HG03469 (cell line): ENCODE measurements around the gene CEP70.
A peak's percentile ranks its signal among the peaks of the same experiment; 100 is the strongest.
"Not testable (repeated sequence)": the region's sequence is repeated elsewhere in the genome, so short reads cannot be mapped to it uniquely, and the experiment has no call there.

ENCODE experiments used
- ATAC-seq: cut with Tn5 transposase; IDR thresholded peaks from one replicate; pipeline ENCODE4 v1.9.1; 2021; ENCODE audit warnings: mild to moderate bottlenecking, moderate library complexity, moderate number of reproducible peaks; ENCODE audit not compliant: unreplicated experiment

Gene CEP70

DNA sequence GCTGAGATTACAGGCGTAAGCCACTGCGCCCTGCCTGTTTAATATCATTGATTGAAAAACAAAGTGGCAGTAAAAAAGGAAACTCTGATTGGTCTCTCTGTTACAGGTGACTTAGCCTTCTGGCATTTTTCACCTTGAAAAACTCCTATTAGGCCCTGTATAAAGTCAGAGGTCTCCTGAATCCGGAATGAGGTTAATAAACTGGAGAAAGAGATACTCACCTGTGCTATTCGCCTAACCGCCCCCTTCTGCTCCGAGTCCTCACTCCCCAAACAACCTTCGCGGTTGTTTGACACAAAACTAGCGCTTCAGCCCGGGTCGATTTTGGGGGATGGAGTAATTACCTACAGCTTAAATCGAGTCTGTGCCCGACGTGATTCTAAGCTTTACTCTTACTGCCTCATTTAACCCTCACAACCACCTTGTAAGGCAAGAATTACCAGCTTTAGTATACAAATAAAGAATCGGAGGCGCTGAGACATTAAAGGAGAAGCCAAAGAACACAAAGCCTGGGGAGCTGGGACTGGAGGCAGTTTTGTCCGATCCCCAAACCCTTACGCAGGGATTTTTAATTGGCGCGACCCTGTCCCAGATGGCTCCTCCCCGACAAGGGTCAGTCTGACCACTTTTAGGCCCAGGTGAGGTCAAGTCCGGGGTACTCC is 441 bp downstream of the CEP70 start:
- no peak for ATAC-seq

DNA sequence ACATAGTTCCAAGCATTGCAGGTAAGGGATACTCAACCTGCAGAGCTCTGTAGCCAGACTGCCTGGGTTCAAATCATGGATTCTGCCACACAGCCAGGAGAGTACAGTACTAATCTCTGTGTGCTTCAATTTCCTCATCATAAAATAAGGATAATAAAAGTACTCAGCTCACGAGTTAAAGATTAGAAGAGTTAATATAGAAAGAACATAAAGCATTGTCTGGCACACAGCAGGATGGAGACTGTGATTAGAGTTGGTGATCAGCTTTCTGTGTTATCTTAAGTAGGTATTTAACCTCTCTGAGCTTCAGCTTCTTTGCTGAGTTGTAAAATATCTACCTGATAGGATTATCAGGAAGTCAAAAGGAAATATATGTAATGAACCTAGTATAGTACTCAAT is 2.7 kb downstream of the CEP70 start:
- no peak for ATAC-seq

DNA sequence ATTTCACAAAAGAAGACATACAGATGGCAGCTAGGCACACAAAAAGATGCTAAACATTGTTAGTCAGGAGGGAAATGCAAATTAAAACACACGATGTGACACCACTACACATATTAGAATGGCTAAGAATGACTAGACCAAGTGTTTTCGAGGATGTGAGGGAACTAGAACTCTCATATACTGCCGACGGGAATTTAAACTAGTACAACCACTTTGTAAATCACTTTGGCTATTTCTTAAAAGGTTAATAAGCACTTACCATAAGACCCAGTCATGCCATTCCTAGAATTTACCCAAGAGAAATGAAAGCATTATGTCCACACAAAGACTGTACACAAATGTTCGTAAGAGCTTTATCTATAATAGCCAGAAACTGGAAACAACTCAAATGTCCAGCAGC is 5.6 kb downstream of the CEP70 start:
- ATAC-seq: no peak

DNA sequence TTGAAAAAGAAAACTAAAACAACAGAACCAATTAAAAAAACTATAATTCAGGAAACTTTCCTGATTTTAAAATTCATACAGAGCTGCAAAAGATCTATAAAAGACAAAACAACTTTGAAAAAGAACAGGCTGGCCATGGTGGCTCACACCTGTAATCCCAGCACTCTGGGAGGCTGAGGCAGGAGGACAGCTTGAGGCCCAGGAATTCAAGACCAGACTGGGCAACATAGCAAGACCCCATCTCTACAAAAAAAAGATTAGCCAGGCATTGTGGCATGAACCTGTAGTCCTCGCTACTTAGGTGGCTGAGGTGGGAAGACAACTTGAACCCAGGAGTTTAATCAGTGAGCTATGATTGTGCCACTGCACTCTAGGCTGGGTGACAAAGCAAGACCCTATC is 6.7 kb downstream of the CEP70 start:
- ATAC-seq: no peak

DNA sequence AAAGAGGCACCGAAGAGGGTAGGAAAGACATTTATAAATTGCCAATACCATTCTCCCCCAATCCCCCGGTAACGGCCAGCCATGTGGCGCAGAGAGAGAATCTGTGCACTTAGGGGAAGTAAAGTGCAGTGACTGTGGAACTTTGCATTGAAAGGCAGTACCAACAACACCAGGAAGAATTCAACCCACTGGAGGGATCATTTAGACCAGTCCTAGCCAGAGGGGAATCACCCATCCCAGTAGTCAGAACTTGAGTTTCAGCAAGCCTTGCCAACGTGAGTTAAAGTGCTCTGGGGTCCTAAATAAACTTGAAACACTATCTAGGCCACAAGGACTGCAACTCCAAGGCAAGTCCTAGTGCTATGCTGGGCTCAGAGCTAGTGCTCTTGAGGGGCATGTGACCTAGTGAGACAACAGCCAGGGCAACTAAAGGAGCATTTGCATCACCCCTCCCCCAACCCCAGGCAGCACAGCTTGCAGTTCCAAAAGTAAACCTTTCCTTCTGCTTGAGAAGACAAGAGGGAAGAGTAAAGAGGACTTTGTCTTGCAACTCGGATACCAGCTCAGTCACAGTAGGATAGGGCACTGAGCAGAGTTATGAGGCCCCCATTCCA is 15.0 kb downstream of the CEP70 start:
- ATAC-seq: no peak

DNA sequence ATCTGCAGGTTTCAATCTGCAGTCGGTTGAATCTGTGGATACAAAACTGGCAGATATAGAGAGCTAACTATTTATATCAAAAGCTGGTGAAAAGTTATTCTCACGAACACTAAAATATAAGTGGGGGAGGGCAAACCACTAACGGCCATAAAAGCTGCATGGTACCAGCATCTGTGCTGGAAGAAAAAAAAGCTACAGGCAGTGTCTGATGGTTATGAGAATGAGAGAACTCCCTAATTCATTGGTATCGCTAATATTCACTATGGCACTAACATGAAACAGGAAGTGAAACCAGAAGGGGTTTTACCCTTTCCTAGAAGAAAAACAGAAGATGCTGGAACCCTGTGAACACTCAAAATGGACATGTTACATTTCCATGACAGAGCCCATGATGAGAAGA is 15.9 kb downstream of the CEP70 start:
- peak; percentile 88 for ATAC-seq

DNA sequence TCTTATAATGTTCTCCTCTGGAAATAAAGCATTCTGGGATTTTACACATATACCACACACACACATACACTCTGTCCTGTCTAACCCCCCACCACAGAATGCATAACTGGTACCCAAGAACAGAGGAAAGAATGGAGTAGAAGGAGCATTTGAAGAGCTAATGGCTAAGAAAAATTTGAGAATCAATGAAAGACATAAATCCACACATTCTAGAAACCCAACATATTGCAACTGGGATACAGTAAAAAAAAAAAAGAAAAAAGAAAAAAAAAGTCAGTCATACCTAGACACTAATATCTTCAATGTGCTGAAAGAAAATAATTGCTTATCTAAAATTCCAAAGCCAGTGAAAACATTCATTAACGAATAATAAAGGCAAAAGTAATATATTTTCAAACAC is 20.9 kb downstream of the CEP70 start:
- ATAC-seq: no peak

DNA sequence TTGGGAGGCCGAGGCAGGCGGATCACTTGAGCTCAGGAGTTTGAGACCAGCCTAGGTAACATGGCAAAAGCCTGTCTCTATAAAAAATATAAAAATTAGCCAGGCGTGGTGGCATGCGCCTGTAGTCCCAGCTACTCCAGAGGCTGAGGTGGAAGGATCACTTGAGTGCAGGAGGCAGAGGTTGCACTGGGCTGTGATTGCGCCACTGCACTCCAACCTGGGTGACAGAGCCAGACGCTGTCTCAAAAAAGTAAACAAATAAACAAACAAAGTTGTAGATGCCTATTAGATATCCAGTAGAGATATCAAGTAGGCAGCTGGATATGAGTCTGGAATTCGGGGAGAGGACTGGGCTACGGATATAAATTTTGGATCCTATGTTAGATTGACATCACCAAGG is 24.4 kb downstream of the CEP70 start:
- ATAC-seq: not testable (repeated sequence)

DNA sequence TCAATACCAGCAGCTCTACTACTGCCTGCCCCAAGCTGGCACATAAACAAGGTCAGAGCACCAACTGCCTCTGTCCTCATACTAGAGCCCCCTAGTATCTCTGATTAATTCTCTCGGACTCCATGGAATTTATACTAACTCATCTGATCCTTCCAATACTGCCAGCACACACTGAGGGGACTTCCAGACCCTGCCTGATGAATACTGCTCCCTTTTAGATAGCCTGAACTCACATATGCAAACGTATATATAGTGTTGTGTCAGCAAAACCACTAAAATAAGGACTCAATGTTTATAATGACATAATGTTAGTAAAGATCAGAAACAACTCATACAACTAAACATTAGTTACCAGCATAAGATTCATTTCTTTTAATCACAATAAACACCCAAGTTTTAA is 25.0 kb downstream of the CEP70 start:
- no peak for ATAC-seq

DNA sequence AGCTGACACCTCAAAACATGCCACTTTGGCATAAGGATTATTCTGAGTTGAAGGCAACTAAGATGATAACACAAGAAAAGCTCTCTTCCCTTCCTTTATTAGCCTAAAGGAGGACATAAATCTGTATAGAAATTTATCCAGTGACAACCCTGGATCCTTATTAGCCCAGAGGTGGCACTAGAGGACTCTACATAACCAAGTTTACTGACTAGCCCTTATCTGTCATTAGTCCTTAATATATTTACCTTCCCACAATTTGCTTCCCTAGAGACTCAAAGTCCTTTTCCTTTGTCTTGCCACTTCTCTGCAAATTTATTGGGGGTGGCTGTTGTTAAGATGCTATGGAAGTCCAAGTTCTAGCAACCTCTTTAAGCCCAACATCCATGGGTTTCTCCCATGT is 26.7 kb downstream of the CEP70 start:
- no peak for ATAC-seq

DNA sequence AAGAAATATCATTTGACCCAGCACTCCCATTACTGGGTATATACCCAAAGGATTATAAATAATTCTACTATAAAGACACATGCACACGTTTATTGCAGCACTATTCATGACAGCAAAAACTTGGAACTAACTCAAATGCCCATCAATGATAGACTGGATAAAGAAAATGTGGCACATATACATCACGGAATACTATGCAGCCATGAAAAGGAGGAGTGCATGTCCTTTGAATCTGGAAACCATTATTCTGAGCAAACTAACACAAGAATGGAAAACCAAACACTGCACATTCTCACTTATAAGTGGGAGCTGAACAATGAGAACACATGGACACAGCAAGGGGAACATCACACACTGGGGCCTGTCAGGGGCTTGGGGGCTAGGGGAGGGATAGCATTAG is 27.8 kb downstream of the CEP70 start:
- not testable (repeated sequence) for ATAC-seq

DNA sequence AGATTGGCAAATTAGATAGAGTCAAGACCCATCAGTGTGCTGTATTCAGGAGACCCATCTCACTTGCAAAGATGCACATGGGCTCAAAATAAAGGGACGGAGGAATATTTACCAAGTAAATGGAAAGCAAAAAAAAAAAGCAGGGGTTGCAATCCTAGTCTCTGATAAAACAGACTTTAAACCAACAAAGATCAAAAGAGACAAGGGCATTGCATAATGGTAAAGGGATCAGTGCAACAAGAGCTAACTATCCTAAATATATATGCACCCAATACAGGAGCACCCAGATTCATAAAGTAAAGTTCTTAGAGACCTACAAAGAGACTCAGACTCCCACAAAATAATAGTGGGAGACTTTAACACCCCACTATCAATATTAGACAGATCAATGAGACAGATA is 31.2 kb downstream of the CEP70 start:
- ATAC-seq: not testable (repeated sequence)

DNA sequence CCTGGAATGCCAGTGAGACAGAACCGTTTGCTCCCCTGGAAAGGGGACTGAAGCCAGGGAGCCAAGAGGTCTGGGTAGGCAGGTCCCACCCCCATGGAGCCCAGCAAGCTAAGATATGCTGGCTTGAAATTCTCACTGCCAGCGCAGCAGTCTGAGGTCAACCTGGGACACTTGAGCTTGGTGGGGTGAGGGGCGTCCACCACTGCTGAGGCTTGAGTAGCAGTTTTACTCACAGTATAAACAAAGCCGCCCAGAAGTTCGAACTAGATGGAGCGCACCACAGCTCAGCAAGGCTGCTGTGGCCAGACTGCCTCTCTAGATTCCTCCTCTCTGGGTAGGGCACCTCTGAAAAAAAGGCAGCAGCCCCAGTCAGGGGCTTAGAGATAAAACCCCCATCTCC is 33.6 kb downstream of the CEP70 start:
- ATAC-seq: no peak

DNA sequence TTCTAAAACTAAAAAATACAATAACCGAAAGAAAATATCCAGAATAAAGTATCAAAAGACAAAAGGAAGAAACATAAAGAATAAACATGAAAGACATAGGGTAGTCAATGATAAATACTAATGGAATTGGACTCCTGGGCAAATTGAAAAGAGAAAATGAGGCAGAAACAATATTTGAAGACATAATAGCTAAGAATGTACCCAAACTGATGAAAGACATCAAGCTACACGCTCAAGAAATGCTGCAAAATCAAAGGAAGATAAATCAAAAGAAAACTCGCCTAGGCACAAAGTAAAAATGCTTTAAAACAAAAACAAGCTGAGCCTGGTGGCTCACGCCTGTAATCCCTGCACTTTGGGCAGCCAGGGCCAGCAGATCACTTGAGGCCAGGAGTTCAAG is 34.9 kb downstream of the CEP70 start:
- no peak for ATAC-seq

DNA sequence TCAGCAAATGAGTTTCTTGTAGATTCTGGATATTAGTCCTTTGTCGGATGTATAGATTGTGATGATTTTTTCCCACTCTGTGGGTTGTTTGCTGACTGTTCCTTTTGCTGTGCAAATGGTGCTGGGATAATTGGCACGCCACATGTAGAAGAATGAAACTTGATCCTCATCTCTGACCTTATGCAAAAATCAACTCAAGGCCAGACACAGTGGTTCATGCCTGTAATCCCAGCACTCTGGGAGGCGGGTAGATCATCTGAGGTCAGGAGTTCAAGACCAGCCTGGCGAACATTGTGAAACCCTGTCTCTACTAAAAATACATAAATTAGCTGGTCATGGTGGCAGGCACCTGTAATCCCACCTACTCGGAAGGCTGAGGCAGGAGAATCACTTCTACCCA is 39.3 kb downstream of the CEP70 start:
- ATAC-seq: not testable (repeated sequence)

DNA sequence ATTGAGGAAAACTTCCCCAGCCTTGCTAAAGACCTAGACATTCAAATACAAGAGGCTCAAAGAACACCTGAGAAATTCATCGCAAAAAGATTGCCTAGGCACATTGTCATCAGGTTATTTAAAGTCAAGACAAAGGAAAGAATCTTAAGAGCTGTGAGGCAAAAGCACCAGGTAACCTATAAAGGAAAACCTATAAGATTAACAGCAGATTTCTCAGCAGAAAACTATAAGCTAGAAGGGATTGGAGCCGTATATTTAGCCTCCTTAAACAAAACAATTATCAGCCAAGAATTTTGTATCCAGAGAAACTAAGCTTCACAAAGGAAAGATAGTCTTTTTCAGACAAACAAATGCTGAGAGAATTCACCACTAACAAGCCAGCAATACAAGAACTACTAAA is 43.1 kb downstream of the CEP70 start:
- not testable (repeated sequence) for ATAC-seq

DNA sequence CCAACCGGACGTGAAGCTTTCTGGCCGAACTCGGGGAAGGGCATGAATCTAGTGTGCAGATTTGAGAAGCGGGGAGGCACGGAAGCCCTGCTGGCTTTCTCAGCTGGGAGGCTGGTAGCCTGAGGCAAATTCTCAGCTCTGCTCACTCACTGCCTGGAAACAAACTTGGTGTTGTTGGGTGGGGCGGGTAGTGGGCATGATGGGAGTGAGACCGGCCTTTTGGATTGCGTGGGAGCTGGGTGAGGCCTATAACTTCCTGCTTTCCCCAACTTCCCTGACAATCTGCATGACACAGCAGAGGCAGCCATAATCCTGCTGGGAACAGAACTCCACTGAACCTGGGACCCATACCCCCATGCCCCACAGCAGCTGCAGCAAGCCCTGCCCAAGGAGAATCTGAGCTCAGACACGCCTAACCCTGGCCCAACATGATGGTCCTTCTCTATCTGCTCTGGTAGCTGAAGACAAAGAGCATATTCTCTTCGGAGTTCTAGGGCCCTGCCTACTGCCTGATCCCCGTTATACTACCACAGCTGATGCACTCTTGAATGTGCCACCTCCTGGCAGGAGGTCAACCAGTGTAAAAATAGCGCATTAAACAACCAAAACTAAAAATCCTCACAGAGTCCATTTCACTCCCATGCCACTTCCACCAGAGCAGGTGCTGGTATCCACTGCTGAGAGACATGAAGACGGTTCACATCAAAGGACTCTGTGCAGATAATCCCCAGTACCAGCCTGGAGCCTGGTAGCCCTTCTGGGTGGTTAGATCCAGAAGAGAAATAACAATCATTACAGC is 44.7 kb downstream of the CEP70 start:
- ATAC-seq: no peak

DNA sequence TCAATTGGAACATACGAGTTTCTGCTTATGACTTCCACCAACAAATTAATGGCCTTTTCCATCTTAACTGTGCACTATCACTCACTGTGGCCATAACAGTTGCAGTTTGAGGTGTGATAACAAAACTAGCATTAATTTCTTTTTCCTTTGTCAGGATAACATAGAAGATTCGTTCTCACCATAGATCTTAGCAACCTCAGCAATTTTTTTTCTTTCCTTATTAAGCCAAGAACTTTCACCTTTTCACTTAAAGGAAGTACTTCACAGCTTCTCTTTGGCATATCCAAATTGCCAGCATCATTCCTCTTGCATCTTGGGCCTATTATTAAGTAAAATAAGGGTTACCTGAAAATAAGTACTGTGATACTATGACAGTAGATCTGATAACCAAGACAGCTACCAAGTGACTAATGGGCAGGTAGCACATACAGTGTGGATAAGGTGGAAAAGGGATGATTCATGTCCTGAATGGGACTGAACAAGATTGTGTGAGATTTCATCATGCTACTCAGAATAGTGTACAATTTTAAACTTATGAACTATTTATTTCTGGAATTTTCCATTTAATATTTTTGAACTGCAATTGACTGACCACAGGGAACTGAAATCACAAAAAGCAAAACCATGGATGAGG is 46.6 kb downstream of the CEP70 start:
- no peak for ATAC-seq

DNA sequence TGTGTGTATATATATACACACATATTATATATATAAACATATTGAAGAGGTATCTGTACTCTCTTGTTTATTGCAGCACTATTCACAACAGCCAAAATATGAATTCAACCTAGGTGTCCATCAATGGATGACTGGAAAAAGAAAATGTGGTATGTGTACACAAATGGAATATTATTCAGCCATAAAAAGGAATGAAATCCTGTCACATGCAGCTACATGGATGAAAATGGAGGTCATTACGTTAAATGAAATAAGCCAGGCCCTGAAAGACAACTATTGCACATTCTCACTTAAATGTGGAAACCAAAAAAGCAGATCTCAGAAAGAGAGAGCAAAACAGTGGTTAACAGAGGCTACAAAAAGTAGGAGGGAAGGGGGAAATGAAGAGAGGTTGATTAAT is 49.5 kb downstream of the CEP70 start:
- no peak for ATAC-seq

DNA sequence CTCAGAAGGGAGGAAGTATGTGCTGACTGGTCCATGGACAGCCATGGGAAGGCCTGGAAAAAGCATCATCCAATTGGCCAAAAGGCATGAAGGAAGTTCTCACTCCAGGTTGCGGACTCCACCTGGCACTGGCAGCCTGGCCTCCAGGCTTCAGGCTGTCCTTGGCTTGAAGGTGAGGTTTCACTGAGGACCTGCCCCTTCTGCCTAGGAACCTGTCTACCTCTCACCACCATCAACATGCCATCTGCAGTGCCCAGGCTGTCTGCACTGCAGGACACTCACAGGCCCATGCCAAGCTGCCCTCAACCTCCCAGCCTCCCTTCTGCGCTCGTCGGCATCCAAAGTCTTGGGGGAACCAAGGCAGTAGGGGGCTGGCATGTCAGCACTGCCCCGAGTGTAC is 51.1 kb downstream of the CEP70 start:
- no peak for ATAC-seq

DNA sequence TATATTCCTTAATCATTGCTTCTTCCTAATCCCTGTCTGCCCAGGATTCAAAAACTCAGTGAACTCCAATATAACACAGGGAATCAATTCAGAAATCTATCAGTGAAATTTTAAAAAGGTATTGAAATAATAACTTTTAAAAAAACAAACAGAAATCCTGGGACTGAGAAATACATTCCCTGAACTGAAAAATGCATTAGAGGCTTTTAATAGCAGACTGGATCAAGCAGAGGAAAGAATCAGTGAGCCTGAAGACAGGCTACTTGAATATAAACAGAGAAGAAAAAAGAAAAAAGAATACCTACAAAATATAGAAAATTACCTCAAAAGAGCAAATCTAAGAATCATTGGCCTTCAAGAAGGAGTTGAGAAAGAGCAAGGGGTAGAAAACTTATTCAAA is 54.7 kb downstream of the CEP70 start:
- ATAC-seq: no peak

DNA sequence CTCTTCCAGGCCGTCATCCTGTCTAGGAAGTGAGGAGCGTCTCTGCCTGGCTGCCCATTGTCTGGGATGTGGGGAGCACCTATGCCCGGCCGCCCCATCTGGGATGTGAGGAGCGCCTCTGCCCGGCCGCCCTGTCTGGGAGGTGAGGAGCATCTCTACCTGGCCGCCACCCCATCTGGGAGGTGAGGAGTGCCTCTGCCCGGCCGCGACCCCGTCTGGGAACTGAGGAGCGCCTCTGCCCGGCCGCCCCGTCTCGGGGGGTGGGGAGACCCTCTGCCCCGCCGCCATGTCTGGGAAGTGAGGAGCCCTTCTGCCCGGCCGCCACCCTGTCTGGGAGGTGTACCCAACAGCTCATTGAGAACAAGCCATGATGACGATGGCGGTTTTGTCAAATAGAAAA is 72.6 kb downstream of the CEP70 start:
- not testable (repeated sequence) for ATAC-seq
